ENCODE measurements around the gene HNF1A. TPM values are rescaled to one million over a fixed set of nuclear protein-coding genes. Genes with fewer than 3 reads are reported as not detected.

The HNF1A gene
- total and polyA plus RNA-seq, 9 of the 15 experiments (the other 6 are each of a cell fraction or from before 2014, with no cell fraction given), result not detected

- in situ Hi-C loops (cut with MboI) (no loop called here), intact Hi-C loops (cut with micrococcal nuclease) (no loop called here)
- TF ChIP-seq PHTF2 (CRISPR knock-in tag; IDR thresholded peaks at IDR 0.05) (no peak), ZFP36 (IDR thresholded peaks at IDR 0.05; ENCODE audit: low read depth, low read length, partially characterized antibody) (peak; percentile 23), CHAMP1 (IDR thresholded peaks at IDR 0.05) (no peak), ZSCAN32 (CRISPR knock-in tag; IDR thresholded peaks at IDR 0.05) (no peak), PTTG1 (tag; IDR thresholded peaks at IDR 0.05; ENCODE audit: low read depth) (no peak), ZBTB26 (CRISPR knock-in tag; IDR thresholded peaks at IDR 0.05) (no peak), POLR2B (IDR thresholded peaks at IDR 0.05; ENCODE audit: low read depth, partially characterized antibody) (no peak), NELFE (IDR thresholded peaks at IDR 0.05; ENCODE audit: insufficient read depth, insufficient read length) (no peak), RBM25 (IDR thresholded peaks at IDR 0.05; ENCODE audit: low read depth, low read length, severe bottlenecking) (peak; percentile 48), ZNF277 (CRISPR knock-in tag; IDR thresholded peaks at IDR 0.05; ENCODE audit: borderline replicate concordance) (no peak), NR2C1 (IDR thresholded peaks at IDR 0.05) (no peak), NR2C1 (tag; IDR thresholded peaks at IDR 0.05) (no peak), ELF1 (tag; IDR thresholded peaks at IDR 0.05) (no peak), EP400 (IDR thresholded peaks at IDR 0.05) (no peak)
Observed at GRCh38 chr12:120950807-120951206, 27.5 kb upstream of the HNF1A start.

More at GRCh38 chr12:120950807-120951206, 27.5 kb upstream of the HNF1A start:
- no peak for FAIRE-seq
- H3K9me1 ChIP-seq (ENCODE audit: control insufficient read depth, insufficient read depth, low read length), result no peaks in the 10 kb centered on the region
- no peaks in the 10 kb centered on the region for H3K79me2 ChIP-seq (ENCODE audit: control insufficient read depth, insufficient read depth, low read length)
- no peaks in the 10 kb centered on the region for H3K27me3 ChIP-seq (ENCODE audit: control insufficient read depth in 2 of 2, insufficient read depth in 2 of 2, low read length in 2 of 2)
- H4K20me1 ChIP-seq (replicated peaks; ENCODE audit: control insufficient read depth, insufficient read depth, low read length), result no peaks in the 10 kb centered on the region
- no peak for ATAC-seq
- 72% methylated on average over 3 of the region's 5 CpGs for WGBS (ENCODE audit: insufficient coverage, low coverage, missing lambda C conversion rate)
- H3K4me3 ChIP-seq, result no peak overlapping the region
- no peak overlapping the region for H3K4me2 ChIP-seq (ENCODE audit: insufficient read depth, low read length)
- DNase-seq (ENCODE audit: extremely low read depth in 1 of 4, low spot score in 3 of 4), result no peak
- no peak overlapping the region for H2AFZ ChIP-seq (ENCODE audit: low read depth, low read length)
- BruUV-seq (replicated peaks), result no TSS peak
- no peaks in the 10 kb centered on the region; a peak in 3 of 5 replicates for H3K4me1 ChIP-seq (replicated peaks in 1 of 2; ENCODE audit: control insufficient read depth in 2 of 2, insufficient read depth in 2 of 2, low read length in 2 of 2)
- no peaks in the 10 kb centered on the region for H3K9me3 ChIP-seq (replicated peaks; ENCODE audit: control insufficient read depth, insufficient read depth, low read depth, low read length)
- no peak overlapping the region for H3K27ac ChIP-seq (ENCODE audit: extremely low read depth, low read depth, low read length)
- H3K36me3 ChIP-seq (ENCODE audit: control insufficient read depth, insufficient read depth, low read length), result no peaks in the 10 kb centered on the region
- POLR2A ChIA-PET, result interaction anchor here (1.1 kb wide), 1 partner anchor 16 kb away, joined by 5 read pairs; no protein-coding TSS in a partner anchor
- CTCF ChIA-PET (ENCODE audit: low intra/inter-chr PET ratio), result no interaction called here
- no peak overlapping the region for H3K9ac ChIP-seq (ENCODE audit: insufficient read depth in 1 of 2, low read depth in 2 of 2, low read length in 2 of 2)

All from K562 (cell line).